PFSK-1 (cell line): Measurements from ENCODE around the gene SLC37A2.

Source experiments
- FOXP2 ChIP-seq: optimal IDR thresholded peaks from 2 replicates; pipeline ENCODE3; 2011; ENCODE audit warnings: borderline replicate concordance, control low read depth, inconsistent platforms; ENCODE audit not compliant: insufficient read depth; ENCODE audit errors: extremely low read length, extremely low read depth
- POLR2AphosphoS5 ChIP-seq: IDR thresholded peaks from 2 replicates; pipeline ENCODE4 v1.6.1; 2012; ENCODE audit warnings: low read depth, mild to moderate bottlenecking, control low read depth, low read length, moderate library complexity
- REST ChIP-seq, 2 experiments: IDR thresholded peaks; 2 replicates each; pipeline versions ENCODE4 v1.6.1 to v1.8.0; 2011 to 2012; ENCODE audit warnings: low read depth in 2 of 2, low read length in 2 of 2, control low read depth in 1 of 2, inconsistent platforms in 1 of 2, mild to moderate bottlenecking in 1 of 2, moderate library complexity in 1 of 2; ENCODE audit not compliant: insufficient read depth in 1 of 2
- SIN3A ChIP-seq: IDR thresholded peaks from 2 replicates; pipeline ENCODE4 v1.6.1; 2012; ENCODE audit warnings: mild to moderate bottlenecking, low read length, moderate library complexity, borderline replicate concordance; ENCODE audit not compliant: insufficient read depth
- TAF1 ChIP-seq: IDR thresholded peaks from 2 replicates; pipeline ENCODE4 v1.6.1; 2012; ENCODE audit warnings: low read length, control low read depth, borderline replicate concordance; ENCODE audit not compliant: insufficient read depth

GRCh38 chr11:125102025-125102424 lies 38.9 kb downstream of the SLC37A2 start:
- TF ChIP-seq TAF1 (no peak), REST (IDR thresholded peaks at IDR 0.05; ENCODE audit: insufficient read depth in 1 of 2, low read depth in 2 of 2, low read length in 2 of 2) (no peak), POLR2AphosphoS5 (no peak), SIN3A (no peak), FOXP2 (no peak)
